NB4 (cell line): ENCODE data around the gene NPR2.

ENCODE experiments used
- DNase-seq: peaks from one replicate; pipeline ENCODE4 v3.0.0; 2010; ENCODE audit warnings: low read depth
- H3K4me3 ChIP-seq: one replicate; pipeline ENCODE4 v1.5.1; 2011; ENCODE audit warnings: mild to moderate bottlenecking, low read depth, low read length, moderate library complexity
- CTCF ChIP-seq: IDR thresholded peaks from one replicate; pipeline ENCODE4 v1.5.1; 2012; ENCODE audit warnings: low read depth, low read length
- MAX ChIP-seq: IDR thresholded peaks from 2 replicates; pipeline ENCODE4 v1.6.1; 2011; ENCODE audit warnings: low read depth, low read length
- MYC ChIP-seq: IDR thresholded peaks from 2 replicates; pipeline ENCODE4 v1.6.1; 2011; ENCODE audit warnings: low read depth, low read length
- POLR2A ChIP-seq: IDR thresholded peaks from 2 replicates; pipeline ENCODE4 v1.6.1; 2011; ENCODE audit warnings: mild to moderate bottlenecking; ENCODE audit not compliant: insufficient read length; ENCODE audit errors: extremely low read depth

Gene NPR2

DNA sequence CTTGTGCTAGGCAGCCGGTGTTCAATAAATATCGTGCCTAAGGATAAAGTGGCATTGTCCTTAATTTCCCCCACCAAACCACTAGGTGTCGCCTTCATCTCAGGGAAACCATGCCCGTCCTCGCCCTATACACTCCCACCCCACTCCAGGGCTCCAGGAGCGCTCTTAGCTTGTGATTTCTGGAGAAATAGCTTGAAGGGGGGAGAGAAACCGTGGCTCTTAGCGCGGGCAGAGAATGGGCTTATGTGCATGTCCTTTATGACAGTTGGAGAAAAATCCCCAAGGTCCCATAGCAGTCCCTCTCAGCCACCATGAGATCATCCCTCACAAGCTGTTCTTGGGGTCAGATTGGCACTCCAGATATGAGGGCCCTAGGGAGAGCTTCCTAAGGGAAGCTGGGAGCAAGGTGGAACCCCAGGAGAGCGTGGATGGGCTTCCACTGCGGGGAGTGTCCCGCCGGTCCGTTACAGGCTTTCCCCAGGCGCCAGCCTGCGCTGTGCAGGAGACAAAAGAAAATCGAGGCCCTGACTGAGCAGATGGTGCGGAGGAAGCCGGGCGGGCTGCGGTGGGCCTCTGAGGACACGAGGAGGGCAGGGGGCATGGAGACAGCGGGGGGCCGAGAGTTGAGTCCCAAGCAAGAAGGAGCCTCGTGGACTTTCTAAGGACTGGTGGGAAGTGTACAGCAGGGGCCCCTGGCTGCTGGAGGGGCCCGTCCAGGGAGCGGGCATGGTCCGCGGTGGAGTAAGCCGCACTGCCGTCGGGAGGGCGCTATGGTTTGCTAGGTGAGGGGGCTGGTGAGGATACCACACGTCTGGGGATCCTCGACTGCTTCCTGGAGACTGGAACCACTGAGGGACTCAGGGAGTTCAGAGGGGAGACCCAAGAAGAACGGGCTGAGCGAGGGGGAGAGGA is 750 bp upstream of the NPR2 start:
- DNase-seq = peak; percentile 63

DNA sequence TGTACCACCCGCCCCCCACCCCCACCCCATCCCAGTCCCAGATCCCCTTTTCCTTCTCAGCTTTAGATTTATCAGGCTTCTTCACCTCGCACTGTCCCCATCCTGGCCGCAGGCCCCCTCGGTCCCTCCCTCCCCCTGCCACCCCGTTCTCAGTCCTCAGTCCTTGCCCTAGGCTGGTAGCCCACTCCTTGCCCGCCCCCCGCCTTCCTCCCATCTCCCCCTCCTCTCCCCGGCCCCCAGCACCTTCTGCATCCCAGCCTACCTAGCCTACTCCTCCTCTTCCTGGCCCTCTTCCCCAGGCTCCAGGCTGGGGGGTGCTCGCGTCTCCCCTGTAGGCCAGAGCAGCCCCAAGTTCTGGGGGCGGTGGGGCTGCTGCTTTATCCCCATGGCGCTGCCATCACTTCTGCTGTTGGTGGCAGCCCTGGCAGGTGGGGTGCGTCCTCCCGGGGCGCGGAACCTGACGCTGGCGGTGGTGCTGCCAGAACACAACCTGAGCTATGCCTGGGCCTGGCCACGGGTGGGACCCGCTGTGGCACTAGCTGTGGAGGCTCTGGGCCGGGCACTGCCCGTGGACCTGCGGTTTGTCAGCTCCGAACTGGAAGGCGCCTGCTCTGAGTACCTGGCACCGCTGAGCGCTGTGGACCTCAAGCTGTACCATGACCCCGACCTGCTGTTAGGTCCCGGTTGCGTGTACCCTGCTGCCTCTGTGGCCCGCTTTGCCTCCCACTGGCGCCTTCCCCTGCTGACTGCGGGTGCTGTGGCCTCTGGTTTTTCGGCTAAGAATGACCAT is 828 bp downstream of the NPR2 start:
- DNase-seq = no peak
- no peak overlapping the region for H3K4me3 ChIP-seq
- TF ChIP-seq MAX = no peak
- TF ChIP-seq POLR2A = no peak
- no peak for TF ChIP-seq MYC
- TF ChIP-seq CTCF = no peak

More for the DNA sequence above, 750 bp upstream of the NPR2 start:
- no peak for TF ChIP-seq POLR2A
- peak; percentile 58 for TF ChIP-seq CTCF
- TF ChIP-seq MYC = no peak
- no peak for TF ChIP-seq MAX
- no peak overlapping the region for H3K4me3 ChIP-seq

DNA sequence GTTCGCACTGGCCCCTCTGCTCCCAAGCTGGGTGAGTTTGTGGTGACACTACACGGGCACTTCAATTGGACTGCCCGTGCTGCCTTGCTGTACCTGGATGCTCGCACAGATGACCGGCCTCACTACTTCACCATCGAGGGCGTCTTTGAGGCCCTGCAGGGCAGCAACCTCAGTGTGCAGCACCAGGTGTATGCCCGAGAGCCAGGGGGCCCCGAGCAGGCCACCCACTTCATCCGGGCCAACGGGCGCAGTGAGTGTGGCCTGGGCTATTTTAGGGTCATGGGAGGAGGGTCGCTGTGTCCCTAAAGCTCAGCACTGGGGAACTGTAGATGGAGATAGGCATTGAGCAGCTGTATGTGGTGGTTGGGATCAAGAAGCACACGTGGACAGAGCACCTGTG is 1.4 kb downstream of the NPR2 start:
- no peak overlapping the region for H3K4me3 ChIP-seq

DNA sequence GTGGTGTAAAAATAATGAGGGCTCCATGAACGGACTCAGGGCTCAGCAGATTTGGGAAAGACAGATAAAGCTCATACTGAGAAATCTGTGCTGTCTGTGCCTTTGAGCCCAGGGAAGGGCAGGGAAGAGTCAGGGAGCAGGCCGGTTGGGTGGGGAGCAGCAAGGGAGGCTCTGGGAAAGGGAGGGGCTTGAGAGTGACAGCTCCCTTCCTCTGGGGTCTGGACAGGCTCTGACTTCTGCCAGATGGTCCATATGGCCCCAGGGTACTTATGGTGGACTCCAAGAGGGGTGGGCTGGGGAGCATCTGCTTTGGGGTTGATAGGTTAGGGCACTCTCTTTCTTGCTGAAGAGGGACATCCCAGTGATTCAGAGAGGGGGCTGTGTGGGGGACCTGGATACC is 2.1 kb downstream of the NPR2 start:
- H3K4me3 ChIP-seq = no peak overlapping the region
- TF ChIP-seq POLR2A (no peak), MYC (no peak), MAX (no peak), CTCF (no peak)
- DNase-seq = no peak

More for the DNA sequence above, 1.4 kb downstream of the NPR2 start:
- DNase-seq = no peak
- TF ChIP-seq MYC = no peak
- TF ChIP-seq POLR2A = no peak
- no peak for TF ChIP-seq MAX
- no peak for TF ChIP-seq CTCF

DNA sequence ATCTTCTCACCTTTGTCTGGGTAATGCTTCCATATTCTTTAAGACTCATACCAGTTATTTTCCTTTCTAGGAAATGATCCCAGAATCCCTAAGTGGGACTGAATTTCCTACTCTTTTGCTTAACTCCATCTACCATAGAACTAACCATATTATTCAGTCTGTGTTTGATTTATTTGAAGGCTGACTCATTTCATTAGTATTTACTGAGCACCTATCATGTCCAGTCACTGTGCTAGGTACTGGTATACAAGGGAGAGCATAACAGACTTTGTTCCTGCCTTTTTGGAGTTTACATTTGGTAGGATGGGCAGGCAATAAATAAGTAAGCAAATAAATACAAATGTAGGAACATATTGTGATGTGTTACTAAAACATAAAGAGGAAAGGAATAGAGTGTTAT is 4.3 kb downstream of the NPR2 start:
- TF ChIP-seq MAX (no peak), CTCF (no peak), POLR2A (no peak), MYC (no peak)

More for the DNA sequence above, 4.3 kb downstream of the NPR2 start:
- DNase-seq = no peak
- H3K4me3 ChIP-seq = no peak overlapping the region
